Upper lobe of left lung (tissue), 6 donors: ENCODE results near the gene NKX2-8. TPM values are rescaled to one million over a fixed set of nuclear protein-coding genes. Genes with fewer than 3 reads are reported as not detected.

Experiments
- ATAC-seq, 2 donors: fragments of 200-7000 bp; cut with Tn5 transposase; one replicate each; pipeline ENCODE4 v1.9.1; 2022; ENCODE audit warnings: mild to moderate bottlenecking in 2 of 2, moderate library complexity in 2 of 2; ENCODE audit not compliant: low FRiP score in 2 of 2
- DNase-seq, 2 donors: peaks; one replicate each; pipeline ENCODE4 v3.0.0-alpha.2; 2019 to 2020
- H3K27ac ChIP-seq, 4 donors: fragments of 200-600 bp; sonication (generic); one replicate each; pipeline ENCODE4 v1.5.1; 2016 to 2019
- H3K27me3 ChIP-seq, 4 donors: fragments of 200-600 bp; sonication (generic); one replicate each; pipeline ENCODE4 v1.5.1; 2017 to 2019
- H3K36me3 ChIP-seq, 4 donors: fragments of 200-600 bp; sonication (generic); one replicate each; pipeline ENCODE4 v1.5.1; 2016 to 2019
- H3K4me1 ChIP-seq, 4 donors: fragments of 200-600 bp; sonication (generic); one replicate each; pipeline ENCODE4 v1.5.1; 2018 to 2019
- H3K4me3 ChIP-seq, 4 donors: fragments of 200-600 bp; sonication (generic); one replicate each; pipeline ENCODE4 v1.5.1; 2017 to 2019; ENCODE audit warnings: mild to moderate bottlenecking in 2 of 4, moderate library complexity in 1 of 4
- H3K9me3 ChIP-seq, 4 donors: fragments of 200-600 bp; sonication (generic); one replicate each; pipeline ENCODE4 v1.5.1; 2018 to 2019
- EP300 ChIP-seq, 4 donors: sonication (generic); formaldehyde crosslinking; IDR thresholded peaks; one replicate each; pipeline ENCODE4 v1.5.1; 2017; ENCODE audit warnings: antibody characterized with exemption in 4 of 4, control low read depth in 2 of 4
- POLR2A ChIP-seq, 4 donors: fragments of 450-650 bp; IDR thresholded peaks; one replicate each; pipeline ENCODE4 v1.5.1; 2016 to 2017; ENCODE audit warnings: antibody characterized with exemption in 4 of 4, mild to moderate bottlenecking in 2 of 4
- POLR2AphosphoS5 ChIP-seq, 2 donors: sonication (generic); formaldehyde crosslinking; IDR thresholded peaks; one replicate each; pipeline ENCODE4 v1.5.1; 2017; ENCODE audit warnings: antibody characterized with exemption in 2 of 2
- WGBS, 2 donors: methylation state at CpG; one replicate each; pipeline ENCODE4 v1.1.5; 2017 to 2018; 5-methylcytosine and 5-hydroxymethylcytosine counted together
- total RNA-seq, 6 donors: library from RNA; depleted of rRNA in 4 of 6; stranded (reverse); fragments of >200 nt in 4 of 6; gene quantifications; one replicate each; pipeline versions ENCODE4 v1.1.0 to v1.2.1, GENCODE V29; 2016 to 2021
- TF ChIP-seq, protein P1 (sequence below), 6 experiments: fragments of 450-650 bp in 4 of 6; fragments of 200-600 bp in 2 of 6; sonication (generic) in 2 of 6; IDR thresholded peaks; one replicate each; pipeline ENCODE4 v1.5.1; 2016 to 2019; ENCODE audit warnings: antibody characterized with exemption in 6 of 6
- donor health status: DM: no; HTN: no; CAD: no; lungs with moderate emphysema.
- donor health status: DM: no; HTN: yes; CAD: no; lungs with severe emphysema.

The NKX2-8 gene
- total RNA-seq, 6 donors from 2014 or later: 0.77 to 2.7 (median 2.1) TPM; not detected in 3

DNA sequence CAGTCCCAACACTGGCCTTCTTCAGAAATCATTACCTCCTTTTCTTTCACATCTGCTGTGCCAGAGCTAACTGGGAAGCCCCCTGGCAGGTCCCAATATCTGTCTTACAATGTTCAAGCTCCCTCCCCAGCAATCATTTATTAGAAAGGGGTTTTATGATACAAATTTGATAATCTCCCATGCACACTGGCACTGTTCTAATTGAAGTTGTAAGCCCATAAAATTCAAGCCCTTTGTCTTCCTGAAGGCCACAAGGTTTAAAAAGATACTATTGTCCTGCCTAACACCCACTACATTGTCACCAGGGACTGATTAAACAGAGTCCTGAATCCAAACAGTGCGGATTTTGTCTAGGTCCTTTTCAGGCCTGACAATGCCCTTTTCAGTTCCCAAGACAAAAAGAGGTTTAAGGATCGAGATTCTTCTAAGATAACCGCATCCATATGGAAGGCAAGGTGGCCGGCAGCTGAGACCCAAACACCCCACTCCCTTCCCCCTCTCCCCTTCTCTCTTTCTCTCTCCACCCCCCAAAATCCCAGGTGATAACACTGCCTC lies 3.3 kb downstream of the NKX2-8 start:
- H3K27me3 ChIP-seq: peaks cover 0 to 35% (median 14%) of the 10 kb centered on the region in 4 donors
- H3K27ac ChIP-seq: no peak overlapping the region
- no peaks in the 10 kb centered on the region for H3K9me3 ChIP-seq
- no peak for TF ChIP-seq POLR2A (IDR thresholded peaks at IDR 0.05)
- TF ChIP-seq, protein P1, sequence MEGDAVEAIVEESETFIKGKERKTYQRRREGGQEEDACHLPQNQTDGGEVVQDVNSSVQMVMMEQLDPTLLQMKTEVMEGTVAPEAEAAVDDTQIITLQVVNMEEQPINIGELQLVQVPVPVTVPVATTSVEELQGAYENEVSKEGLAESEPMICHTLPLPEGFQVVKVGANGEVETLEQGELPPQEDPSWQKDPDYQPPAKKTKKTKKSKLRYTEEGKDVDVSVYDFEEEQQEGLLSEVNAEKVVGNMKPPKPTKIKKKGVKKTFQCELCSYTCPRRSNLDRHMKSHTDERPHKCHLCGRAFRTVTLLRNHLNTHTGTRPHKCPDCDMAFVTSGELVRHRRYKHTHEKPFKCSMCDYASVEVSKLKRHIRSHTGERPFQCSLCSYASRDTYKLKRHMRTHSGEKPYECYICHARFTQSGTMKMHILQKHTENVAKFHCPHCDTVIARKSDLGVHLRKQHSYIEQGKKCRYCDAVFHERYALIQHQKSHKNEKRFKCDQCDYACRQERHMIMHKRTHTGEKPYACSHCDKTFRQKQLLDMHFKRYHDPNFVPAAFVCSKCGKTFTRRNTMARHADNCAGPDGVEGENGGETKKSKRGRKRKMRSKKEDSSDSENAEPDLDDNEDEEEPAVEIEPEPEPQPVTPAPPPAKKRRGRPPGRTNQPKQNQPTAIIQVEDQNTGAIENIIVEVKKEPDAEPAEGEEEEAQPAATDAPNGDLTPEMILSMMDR (IDR thresholded peaks at IDR 0.05): no peak
- DNase-seq: no peak
- no peak overlapping the region for H3K4me3 ChIP-seq
- H3K36me3 ChIP-seq: no peaks in the 10 kb centered on the region
- H3K4me1 ChIP-seq: peaks cover 14 to 39% (median 25%) of the 10 kb centered on the region in 4 donors
- no peak for ATAC-seq
- WGBS, 2 donors: 35 to 56% methylated on average over 4 of the region's 4 CpGs

- Histone ChIP-seq H3K27me3 (no peaks in the 10 kb centered on the region), H3K9me3 (no peaks in the 10 kb centered on the region), H3K27ac (no peak overlapping the region), H3K4me1 (no peaks in the 10 kb centered on the region), H3K36me3 (no peaks in the 10 kb centered on the region), H3K4me3 (no peak overlapping the region)
- ATAC-seq: no peak
- TF ChIP-seq POLR2A (IDR thresholded peaks at IDR 0.05): no peak
- no peak for TF ChIP-seq POLR2AphosphoS5 (IDR thresholded peaks at IDR 0.05)
- TF ChIP-seq, protein P1 (IDR thresholded peaks at IDR 0.05): no peak
- TF ChIP-seq EP300 (IDR thresholded peaks at IDR 0.05): no peak
- DNase-seq: no peak
- WGBS, 2 donors: 59 to 69% methylated on average over 2 of the region's 2 CpGs
Measured at GRCh38 chr14:36570065-36570464, 12.3 kb downstream of the NKX2-8 start.

GRCh38 chr14:36556811-36557433 lies 25.5 kb downstream of the NKX2-8 start:
- TF ChIP-seq POLR2A (IDR thresholded peaks at IDR 0.05): no peak
- no peak for TF ChIP-seq POLR2AphosphoS5 (IDR thresholded peaks at IDR 0.05)
- no peak for TF ChIP-seq EP300 (IDR thresholded peaks at IDR 0.05)
- TF ChIP-seq, protein P1 (IDR thresholded peaks at IDR 0.05): peak in 4 of 6 experiments; percentile 35 to 41 (median 39)
- Histone ChIP-seq H3K27me3 (no peaks in the 10 kb centered on the region), H3K4me3 (no peak overlapping the region), H3K4me1 (no peaks in the 10 kb centered on the region), H3K27ac (no peak overlapping the region), H3K36me3 (no peaks in the 10 kb centered on the region), H3K9me3 (no peaks in the 10 kb centered on the region)
- ATAC-seq: no peak
- DNase-seq: no peak
- WGBS, 2 donors: 62 to 64% methylated on average over 9 of the region's 9 CpGs

- DNase-seq: no peak
- WGBS, 2 donors: 71 to 75% methylated on average over 6 of the region's 6 CpGs
- Histone ChIP-seq H3K36me3 (no peaks in the 10 kb centered on the region), H3K27ac (no peak overlapping the region), H3K27me3 (no peaks in the 10 kb centered on the region), H3K4me1 (no peaks in the 10 kb centered on the region), H3K4me3 (no peak overlapping the region), H3K9me3 (no peaks in the 10 kb centered on the region)
- TF ChIP-seq, protein P1 (IDR thresholded peaks at IDR 0.05): no peak
- no peak for TF ChIP-seq POLR2AphosphoS5 (IDR thresholded peaks at IDR 0.05)
- TF ChIP-seq POLR2A (IDR thresholded peaks at IDR 0.05): no peak
- no peak for TF ChIP-seq EP300 (IDR thresholded peaks at IDR 0.05)
- no peak for ATAC-seq
Measured at GRCh38 chr14:36555998-36556743, 26.2 kb downstream of the NKX2-8 start.
